ENCODE data around the gene RASAL1.

DNA sequence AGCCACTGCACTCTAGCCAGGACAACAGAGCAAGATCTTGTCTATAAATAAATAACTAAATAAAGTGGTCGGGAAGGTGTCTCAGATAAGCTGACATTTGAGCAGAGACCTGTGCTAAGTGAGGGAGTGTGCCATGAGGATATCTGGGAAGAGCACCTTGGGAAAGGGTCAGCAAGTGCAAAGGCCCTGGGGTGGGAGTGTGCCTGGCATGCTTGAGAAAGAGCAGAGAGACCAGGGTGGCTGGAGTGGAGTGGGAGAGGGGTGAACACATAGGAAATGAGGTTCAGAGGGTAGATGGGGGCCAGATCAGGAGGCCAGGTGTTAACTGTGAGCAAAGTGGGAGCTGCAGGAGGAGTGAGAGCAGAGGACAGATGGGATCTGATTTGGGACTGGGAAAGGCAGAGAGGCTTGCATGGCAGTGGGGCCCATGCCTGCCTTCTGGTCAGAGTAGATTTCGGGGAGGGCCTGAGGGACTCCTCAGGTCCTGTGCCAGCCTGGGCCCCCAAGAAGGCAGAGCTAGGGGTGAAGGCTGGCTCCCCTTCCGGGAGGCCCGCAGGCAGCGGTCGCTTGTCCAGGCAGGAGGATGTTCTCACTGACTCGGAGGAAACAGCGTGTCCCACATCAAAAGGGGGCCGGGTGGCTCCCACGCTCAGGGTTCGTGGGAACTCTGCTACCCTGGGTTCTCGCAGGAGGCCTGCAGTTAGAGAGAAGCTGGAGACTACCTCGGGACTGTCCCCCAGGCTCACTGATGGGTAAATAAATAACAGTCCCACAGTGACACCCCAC is 46.4 kb downstream of the RASAL1 start:
- TF ChIP-seq, protein P1, sequence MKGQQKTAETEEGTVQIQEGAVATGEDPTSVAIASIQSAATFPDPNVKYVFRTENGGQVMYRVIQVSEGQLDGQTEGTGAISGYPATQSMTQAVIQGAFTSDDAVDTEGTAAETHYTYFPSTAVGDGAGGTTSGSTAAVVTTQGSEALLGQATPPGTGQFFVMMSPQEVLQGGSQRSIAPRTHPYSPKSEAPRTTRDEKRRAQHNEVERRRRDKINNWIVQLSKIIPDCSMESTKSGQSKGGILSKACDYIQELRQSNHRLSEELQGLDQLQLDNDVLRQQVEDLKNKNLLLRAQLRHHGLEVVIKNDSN (IDR thresholded peaks at IDR 0.05) = no peak
- TF ChIP-seq EP300 (IDR thresholded peaks at IDR 0.05; ENCODE audit: borderline replicate concordance) = no peak
- TF ChIP-seq RAD21 (IDR thresholded peaks at IDR 0.05; ENCODE audit: low read depth) = no peak
- no peak for TF ChIP-seq CEBPB (IDR thresholded peaks at IDR 0.05)
- TF ChIP-seq TAF1 (IDR thresholded peaks at IDR 0.05; ENCODE audit: low read depth) = no peak
- no peak for TF ChIP-seq REST (IDR thresholded peaks at IDR 0.05; ENCODE audit: low read depth)
- TF ChIP-seq CREB1 (IDR thresholded peaks at IDR 0.05; ENCODE audit: low read depth) = no peak
- TF ChIP-seq MAX (IDR thresholded peaks at IDR 0.05) = no peak
- TF ChIP-seq YY1 (IDR thresholded peaks at IDR 0.05; ENCODE audit: low read depth) = no peak
- no peak for TF ChIP-seq ZBTB7A (IDR thresholded peaks at IDR 0.05; ENCODE audit: low read depth)
- TF ChIP-seq TEAD4 (IDR thresholded peaks at IDR 0.05) = no peak
- no peak for TF ChIP-seq FOXM1 (IDR thresholded peaks at IDR 0.05; ENCODE audit: borderline replicate concordance, low read depth)
- no peak for TF ChIP-seq EGR1 (IDR thresholded peaks at IDR 0.05)
- TF ChIP-seq NFIC (IDR thresholded peaks at IDR 0.05) = no peak

Measured in Ishikawa (cell line).